Neural progenitor cell (in vitro differentiated cells): ENCODE measurements around the gene ATP10A.
A peak's percentile ranks its signal among the peaks of the same experiment; 100 is the strongest.

Experiments
- EZH2 ChIP-seq: fragments of 200-600 bp; sonication (generic); IDR thresholded peaks from 2 replicates; pipeline ENCODE4 v1.6.1; 2017; ENCODE audit warnings: antibody characterized with exemption, mild to moderate bottlenecking, moderate library complexity
- EZH2phosphoT487 ChIP-seq: fragments of 200-600 bp; sonication (generic); IDR thresholded peaks from 2 replicates; pipeline ENCODE4 v1.6.1; 2017; ENCODE audit warnings: antibody characterized with exemption
- TF ChIP-seq, protein P1 (sequence below): fragments of 200-600 bp; sonication (generic); IDR thresholded peaks from 2 replicates; pipeline ENCODE4 v1.5.1; 2017; ENCODE audit warnings: antibody characterized with exemption, mild to moderate bottlenecking

GRCh38 chr15:25862472-25863110 lies 536 bp downstream of the ATP10A start:
- TF ChIP-seq EZH2 (peak; percentile 95), EZH2phosphoT487 (peak; percentile 86)
- TF ChIP-seq, protein P1, sequence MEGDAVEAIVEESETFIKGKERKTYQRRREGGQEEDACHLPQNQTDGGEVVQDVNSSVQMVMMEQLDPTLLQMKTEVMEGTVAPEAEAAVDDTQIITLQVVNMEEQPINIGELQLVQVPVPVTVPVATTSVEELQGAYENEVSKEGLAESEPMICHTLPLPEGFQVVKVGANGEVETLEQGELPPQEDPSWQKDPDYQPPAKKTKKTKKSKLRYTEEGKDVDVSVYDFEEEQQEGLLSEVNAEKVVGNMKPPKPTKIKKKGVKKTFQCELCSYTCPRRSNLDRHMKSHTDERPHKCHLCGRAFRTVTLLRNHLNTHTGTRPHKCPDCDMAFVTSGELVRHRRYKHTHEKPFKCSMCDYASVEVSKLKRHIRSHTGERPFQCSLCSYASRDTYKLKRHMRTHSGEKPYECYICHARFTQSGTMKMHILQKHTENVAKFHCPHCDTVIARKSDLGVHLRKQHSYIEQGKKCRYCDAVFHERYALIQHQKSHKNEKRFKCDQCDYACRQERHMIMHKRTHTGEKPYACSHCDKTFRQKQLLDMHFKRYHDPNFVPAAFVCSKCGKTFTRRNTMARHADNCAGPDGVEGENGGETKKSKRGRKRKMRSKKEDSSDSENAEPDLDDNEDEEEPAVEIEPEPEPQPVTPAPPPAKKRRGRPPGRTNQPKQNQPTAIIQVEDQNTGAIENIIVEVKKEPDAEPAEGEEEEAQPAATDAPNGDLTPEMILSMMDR = no peak
